ENCODE measurements around the gene PKNOX2.

Gene PKNOX2

DNA sequence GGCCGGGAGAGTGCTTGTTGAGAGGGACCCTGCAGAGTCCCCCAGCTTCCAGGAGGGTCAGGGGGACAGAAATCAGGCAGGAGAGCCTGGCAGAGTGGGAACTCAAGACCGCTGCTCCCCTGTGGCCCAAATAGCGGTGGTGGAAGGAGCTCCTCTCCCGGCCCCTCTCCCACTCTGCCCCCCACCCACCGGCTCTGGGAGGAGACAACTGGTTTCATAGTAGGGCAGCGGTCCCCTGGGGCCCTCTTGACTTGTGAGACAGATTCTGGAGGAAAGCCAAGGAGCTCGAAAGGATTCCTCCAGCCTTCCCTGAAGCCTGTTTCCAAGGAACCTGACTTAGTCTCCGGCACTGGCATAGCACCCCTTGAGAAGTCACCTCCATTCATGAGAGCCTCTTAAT lies 10.1 kb downstream of the PKNOX2 start:
- no peak for DNase-seq

DNA sequence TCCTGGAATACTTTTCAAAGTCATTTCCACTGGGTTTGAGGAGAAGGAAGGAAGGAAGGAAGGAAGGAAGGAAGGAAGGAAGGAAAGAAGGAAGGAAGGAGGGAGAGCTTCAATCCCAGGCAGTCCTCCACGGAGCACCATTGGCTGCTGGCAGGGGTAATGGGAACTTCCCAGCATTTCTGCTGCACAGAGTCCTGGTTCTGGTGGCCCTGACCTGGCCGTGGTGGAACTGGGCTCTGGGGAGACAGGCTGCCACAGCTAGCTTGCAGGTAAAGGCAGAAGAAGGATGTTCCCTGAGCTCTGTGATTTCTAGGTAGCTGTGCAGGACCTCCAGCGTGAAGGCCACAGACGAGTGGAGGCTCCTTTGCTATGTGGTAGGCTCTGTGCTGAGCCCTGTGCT lies 10.6 kb downstream of the PKNOX2 start:
- no peak for DNase-seq

DNA sequence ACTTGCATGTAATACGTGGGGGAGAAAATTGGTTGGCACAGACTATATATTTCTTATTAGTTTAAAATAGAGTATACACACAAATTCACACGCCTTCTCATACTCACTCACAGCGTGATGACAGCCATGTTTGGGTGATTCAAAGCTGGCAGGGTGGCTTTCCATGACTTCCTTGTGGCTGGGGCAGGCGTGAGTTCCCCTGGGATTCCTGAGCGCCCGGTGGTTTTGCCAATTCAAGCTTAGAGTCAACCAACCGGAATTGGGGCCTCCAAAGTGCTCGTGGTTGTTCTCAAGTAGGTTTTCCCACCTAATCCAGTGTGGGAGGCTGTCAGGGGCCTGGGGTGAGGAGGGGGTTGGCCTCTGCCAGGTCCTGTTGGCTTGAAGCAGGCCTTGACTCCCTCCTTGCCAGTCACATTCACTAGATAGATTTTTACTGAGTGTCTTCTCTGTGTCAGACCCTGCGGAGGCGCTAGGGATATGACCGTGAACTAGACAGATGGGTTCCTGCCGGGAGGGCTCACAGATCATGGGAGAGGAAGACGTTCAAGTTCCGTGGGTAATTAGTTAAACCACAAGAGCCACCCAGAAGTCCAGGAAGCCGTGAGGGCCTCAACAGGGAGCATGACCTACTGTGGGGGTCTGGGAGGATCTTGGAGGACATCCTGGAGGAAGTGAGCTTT lies 11.5 kb downstream of the PKNOX2 start:
- no peak for DNase-seq

DNA sequence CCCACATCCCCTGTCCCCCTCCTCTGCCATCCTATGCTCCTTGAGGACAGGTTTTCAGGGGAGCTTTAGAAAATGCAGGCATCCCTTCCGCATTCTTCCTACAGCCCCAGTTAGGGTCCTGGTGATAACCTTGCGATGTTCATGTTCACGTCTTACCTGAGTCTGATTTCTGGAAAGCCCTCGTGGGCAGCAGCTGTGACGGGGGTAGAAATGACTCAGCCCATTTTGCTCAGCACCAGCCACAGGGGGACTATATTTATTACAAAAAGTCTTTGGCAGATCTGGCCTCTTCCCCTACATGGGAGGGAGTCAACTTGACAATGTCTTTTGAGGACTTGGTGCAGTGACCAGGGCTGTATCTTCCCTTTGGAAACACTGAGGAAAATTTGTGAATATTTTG lies 12.3 kb downstream of the PKNOX2 start:
- DNase-seq: no peak

DNA sequence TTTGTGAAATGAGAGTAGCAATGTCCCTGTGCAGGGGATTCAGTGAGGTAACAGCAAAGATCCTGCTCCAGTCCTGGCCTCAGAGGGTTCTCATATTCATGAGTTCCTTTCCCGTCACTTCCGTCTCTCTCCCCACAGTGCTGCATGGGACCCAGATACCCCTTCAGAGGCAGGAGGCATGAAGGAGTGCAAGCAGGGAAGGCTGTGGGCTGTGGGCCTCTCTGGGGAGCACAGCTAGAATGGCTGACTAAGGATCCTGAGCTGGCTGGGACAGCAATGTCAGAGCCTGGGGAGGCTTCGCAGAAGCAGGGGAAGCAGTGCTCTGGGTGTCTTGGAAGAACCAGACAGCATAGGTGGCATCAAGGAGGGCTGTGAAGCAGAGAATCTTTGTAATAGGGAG lies 13.0 kb downstream of the PKNOX2 start:
- DNase-seq: no peak

DNA sequence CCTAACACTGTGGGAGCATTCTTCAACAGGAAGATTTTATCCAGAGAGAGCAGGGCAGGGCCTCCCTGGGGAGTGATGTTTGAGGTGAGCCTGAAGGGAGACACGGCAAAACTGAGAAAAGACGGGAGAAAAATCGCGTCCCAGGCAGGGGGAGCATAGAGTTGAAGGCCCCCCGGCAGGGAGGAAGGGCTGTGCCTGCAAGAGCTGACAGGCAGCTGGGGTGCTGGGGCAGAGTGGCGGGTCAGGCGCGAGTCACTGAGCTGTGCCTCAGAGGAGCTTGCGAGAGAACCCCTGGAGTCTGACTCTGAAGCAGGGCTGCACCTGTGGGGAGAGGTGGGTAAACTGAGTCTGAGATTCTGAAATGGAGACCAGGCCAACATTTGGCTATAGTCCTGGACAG lies 14.8 kb downstream of the PKNOX2 start:
- DNase-seq: no peak

DNA sequence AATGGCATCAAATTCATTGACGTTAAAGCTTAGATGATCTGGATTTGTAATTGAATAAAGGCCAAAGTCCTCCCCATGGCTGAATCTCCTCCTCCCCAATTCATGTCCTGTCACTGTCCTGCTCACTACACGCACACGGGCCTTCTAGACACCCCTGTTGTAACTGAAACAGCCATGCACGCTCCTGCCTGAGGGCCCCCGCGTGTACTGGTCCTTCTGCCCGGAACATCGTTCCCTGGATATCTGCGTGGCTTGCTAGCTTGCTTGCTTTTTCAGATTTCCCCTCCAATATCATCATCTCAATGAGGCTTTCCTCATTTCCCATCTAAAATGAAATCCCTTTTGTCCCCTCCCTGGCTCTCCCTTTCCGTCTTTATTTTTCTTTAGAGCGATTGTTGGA lies 15.3 kb downstream of the PKNOX2 start:
- DNase-seq: no peak

DNA sequence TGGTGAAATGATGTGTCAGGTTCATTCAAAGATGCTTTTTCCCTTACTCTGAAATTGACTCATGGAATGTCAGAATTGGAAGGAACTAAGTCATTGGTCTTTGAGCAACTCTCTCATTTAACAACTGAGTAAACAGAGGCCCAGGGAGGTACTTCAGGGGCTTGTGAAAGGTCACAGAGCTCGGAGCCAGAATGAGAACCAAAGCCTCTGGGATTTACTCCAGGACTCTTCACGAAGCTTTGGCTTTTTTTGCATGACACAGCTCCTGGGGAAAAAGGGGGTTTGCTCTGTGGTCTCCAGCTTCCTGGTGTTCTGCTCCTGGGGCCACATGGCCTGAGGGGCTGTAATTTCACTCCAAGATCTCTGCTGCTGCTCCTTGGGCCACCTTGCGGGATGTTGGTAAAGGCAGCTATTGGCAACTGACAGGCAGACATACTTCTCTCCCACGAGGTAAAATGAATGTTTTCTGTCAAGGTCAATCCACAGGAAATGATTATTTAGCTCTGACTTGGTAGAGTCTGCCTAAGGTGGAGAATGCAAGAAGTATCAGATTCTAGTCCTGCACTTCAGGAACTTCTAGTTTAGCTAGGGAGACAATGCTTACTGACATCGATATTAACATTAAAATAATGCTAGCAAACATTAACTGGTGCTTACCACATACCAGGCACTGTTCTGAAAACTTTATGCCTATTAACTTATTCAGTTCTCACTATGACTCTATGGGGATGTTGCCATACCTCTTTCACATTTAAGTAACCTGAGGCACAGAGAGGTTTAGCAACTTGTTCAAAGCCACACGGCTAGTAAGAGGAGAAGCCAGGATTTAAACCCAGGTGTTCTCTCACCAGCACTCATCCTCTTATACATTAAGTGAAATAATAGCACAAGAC lies 16.1 kb downstream of the PKNOX2 start:
- no peak for DNase-seq

DNA sequence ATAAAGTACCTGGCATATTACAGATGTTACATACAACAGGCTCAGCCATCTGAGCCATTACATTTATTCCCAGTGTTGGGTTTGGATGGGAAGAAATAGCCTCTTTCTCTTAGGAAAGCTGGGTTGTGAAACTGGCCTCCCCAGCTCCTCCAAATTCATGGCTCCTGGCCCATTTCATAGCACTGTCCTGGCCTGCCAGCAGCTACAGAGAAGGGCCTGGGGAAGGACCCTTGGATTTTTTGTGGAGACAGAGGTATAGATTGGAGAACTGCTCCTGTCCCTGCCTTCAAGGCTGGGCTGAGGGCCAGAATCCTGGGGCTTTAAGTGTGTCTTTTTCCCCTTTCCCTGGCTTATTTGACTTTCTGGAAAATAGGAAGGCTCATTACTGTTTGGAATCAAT lies 18.0 kb downstream of the PKNOX2 start:
- no peak for DNase-seq

DNA sequence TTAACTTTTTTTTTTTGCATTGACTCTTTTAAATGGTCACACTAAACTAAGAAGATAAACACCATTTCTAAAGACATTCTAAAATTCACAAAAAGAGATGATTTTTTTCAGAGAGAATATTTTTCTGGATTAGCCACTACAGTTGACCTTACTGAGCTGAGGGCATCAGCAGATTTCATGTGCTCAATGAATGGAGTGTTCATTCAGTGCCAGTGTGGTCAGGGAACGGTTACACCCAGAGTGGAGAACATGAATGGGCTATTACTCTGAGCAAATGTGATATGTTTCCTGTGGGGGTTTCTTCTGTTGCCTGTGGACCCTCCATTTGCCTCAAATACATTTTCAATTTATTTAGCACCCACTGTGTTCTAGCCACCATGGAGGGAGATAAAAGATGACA lies 19.1 kb downstream of the PKNOX2 start:
- DNase-seq: no peak

DNA sequence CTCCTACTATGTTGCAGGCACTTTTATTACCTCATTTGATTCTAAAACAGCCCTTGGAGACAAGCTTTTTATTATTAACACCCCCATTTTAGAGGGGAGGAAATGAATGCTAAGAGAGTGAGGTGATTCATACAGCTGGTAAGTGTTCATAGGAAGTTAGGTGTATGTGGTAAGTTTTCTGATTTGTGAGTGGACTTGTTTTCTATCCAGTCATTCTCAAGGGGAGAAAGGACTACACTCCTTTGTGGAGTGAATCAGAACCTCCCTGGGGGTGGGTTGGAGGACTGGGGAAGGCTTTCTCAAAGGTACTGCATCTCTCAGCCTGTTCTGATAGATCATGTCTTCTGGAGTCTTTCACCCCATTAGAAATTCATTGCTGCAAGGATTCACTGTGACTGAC lies 23.5 kb downstream of the PKNOX2 start:
- no peak for DNase-seq

DNA sequence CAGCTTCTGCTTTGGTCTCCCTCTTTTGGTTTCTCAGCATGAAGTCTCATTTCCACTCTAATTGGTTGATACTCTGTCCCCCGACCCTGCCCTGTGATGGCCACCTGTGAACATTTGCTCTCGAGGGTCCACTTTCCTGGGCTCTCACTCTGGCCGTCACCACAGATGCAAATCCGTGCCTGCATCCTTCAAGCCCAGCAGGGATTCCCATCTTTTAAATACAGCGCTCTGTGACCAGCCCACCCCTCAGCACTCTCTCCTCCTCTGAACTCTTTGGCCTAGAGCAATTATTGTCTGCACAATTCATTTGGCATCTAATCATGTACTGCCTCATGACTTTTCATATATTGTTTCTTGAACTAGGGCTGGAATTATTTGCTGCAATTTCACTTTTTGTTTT lies 26.0 kb downstream of the PKNOX2 start:
- no peak for DNase-seq

DNA sequence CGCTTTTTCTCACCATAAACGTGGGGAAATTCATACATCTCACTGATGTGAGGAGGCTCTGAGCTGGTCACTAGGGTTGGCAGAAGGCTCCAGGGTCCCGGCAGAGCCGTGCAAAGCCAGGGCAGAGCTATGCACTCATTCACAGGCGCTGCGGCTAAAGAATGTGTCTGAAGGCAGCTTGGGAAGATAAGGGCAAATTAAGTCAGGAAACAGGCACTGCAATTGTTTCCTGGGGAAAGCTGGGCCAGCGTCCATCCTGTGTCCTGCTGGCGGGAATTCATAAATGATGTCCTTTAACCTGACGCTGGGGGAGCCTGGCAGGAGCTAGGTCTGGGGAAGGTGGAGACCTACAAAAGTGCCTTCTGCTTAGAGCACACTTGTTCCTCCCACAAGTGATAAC lies 27.6 kb downstream of the PKNOX2 start:
- no peak for DNase-seq

DNA sequence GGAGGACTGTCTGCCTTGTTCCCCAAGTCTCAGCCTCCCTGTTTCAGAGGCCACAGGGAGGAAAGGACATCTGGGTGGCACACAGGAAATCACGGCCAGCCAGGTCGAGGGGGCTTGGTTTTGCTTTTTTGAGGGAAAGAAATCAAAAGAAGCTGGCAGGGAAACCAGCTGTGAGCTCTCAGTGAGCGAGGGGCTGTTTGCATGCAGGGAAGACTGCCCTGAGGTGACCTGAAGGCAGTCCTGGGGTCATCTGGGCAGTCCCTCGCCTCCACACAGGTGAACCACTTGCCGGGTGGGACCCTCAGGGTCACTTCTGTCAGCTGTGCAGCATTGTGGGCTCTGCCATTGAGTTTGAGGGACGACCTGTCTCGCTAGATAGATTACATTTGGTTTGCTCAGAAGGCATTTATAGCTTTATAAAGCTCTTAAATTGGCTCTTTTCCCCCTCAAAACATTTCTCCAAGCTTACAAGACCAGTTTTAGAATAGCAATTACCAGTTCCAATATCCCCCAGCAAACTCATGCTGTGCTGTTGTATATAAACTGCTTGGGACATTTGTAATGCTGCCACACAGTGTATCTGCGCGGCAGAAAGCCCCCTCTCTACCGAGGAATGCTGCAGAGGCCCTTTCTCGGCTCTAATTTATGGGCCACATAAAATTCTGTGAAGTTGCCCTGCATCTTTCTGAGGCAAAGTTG lies 28.3 kb downstream of the PKNOX2 start:
- DNase-seq: no peak

DNA sequence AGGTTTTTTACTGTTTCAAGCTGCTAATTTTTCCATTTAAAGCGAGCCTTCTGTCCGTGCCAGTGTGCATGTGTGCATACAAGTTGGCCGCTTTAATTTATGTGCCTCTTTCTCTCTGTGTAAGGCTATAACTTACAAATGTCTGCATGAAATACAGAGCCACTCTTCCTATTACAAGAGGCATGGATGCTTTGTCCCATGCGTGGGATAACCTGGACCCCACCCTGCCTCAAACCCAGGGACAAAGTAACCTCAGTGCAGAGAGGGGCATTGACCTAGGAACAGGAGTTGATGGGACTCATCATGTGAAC lies 28.8 kb downstream of the PKNOX2 start:
- DNase-seq: no peak

DNA sequence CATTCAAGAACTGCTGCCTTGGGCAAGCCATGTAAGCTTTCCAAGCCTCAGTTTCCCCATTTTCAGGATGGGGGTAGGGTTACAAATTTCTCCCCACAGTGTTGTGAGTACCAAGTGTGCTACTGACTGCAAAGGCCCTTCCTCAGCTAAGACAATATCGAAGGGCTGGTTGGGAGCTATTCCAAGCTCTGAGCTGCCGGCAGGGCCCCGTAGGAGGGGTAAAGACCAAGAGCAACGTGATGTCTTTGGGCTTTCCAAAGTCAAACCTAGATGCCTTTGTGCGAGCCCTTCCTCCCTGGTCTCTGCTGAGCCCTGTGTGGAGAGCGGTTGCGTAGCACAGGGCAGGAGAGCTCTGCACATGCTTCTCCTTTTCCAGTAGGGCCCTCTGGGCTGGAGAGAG lies 29.3 kb downstream of the PKNOX2 start:
- DNase-seq: no peak

DNA sequence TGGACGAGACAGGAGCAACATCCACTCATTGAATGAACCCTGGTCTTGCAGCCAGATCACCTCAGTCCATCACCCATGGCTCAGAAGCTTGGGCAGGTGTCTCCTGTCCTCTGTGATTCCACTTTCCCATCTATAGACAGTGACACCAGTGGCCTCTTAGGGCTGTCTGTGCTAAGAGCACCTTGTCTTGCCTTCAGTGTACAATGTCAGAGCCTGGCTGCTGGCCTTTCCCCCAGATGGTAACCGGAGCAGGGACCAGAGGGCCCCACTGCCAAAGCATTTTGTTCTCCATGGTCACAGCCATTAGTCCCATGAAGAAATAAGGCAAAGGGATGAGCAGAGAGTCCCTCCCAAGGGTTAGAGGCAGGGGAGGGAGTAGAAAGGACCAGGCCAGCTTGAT lies 35.4 kb downstream of the PKNOX2 start:
- no peak for DNase-seq

DNA sequence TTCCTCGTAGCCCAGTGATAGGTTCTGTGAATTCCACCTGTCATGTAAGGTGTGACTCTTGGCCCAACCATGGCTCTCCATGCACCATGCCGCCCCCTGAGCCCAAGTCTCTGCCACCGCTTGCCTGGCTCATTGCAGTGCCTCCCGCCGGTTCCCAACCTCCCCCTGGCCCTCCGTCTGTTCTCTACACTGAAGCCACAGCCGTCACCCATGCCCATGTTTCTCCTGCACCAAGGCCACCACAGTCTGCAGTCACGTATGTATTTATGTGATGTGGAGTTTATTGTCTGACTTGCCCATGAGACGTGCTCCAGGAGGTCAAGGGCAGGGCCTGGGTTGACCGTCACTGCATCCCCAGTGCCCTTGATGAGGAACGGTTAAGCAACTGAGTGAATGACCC lies 35.9 kb downstream of the PKNOX2 start:
- no peak for DNase-seq

DNA sequence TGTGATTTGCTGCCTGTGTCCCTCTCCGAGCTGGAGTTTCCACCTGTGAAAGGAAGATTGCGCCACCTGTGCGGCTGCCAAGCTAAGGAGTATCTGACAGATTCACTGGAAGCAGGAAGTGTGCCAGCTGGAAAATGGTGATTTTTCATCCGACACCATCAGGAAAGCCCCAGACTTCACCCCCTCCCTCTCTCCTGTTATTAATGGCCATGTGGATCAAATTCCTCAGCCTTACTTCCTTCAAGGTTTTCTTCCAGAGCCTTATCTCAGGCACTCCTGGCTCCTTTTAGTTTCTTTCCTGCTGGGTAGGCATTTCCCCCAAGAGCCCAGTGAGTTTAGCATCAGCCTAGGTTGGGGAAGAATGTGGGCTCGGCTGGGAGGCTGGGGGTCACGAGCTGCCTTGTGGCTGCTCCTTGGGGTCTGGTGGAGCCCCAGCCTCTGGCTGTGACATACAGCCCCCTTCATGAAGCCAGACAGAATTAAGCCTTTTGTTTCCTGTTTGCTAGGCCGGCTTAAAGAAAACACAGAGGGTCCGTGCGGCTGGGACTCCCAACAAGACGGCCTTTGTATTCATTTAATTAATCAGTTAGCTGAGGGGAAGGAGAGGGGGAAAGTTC lies 37.1 kb downstream of the PKNOX2 start:
- no peak for DNase-seq

DNA sequence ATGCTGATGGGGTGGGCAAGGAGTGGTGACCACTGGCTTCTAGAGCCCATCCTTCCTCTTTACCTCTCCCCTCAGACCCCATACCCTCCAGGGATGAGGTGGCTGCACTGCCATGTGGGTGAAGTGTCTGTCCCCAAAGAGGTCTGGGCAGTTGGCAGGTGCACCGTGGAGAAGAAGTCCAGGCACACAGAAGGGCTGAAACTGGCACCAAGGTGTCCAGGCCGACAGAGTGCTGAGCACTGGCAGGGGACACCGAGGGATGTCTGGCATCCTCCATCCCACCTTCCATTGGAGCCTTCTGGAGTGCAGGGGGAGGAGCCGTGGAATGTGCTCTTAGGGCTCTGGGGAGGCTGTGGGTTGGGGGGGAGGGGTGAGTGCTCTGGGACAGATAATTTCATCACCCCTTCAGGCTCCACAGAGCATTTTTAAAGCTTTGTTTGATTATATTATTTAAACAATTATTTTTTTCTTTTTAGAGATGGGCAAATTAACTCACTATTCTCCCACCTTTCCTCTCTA lies 37.9 kb downstream of the PKNOX2 start:
- DNase-seq: no peak

DNA sequence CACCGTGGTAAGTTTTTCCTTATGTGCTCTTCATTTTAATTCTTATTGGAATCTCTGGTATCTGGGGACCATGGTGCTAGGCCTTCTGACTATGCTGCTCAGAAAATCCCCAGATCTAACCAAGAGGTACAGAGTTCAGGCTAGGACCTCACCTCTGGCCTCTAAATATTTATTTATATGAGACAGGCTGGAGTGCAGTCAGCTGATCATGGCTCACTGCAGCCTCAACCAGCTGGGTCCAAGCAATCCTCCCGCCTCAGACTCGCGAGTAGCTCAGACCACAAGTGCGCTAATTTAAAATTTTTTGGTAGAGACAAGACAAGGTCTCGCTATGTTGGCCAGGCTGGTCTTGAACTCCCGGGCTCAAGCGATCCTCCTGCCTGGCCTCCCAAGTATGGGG lies 38.4 kb downstream of the PKNOX2 start:
- no peak for DNase-seq

DNA sequence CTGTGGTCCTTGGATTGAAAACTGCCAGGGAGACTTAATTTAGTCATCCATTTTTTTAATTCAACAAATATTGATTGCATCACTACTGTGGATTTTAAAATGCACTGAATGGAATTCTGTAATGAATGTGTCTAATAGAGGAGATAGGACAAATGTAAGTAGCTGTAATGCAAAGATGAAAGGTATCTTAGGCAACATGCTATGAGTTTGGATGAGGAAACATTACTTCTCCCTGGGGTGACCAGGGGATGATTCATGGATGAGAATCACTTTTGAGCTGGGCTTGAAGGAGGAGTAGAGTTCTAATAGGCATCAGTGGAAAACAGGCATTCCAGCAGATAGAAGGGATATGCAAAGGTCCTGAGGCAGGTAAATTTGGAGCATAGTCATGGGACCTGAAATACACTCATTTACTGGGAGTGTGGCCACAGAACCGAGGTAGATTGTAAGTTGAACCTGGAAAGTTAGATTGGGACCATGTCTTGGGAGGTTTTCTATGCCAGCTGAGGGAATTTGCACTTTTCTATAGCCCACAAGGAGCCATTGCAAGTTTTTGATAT lies 43.4 kb downstream of the PKNOX2 start:
- DNase-seq: no peak

DNA sequence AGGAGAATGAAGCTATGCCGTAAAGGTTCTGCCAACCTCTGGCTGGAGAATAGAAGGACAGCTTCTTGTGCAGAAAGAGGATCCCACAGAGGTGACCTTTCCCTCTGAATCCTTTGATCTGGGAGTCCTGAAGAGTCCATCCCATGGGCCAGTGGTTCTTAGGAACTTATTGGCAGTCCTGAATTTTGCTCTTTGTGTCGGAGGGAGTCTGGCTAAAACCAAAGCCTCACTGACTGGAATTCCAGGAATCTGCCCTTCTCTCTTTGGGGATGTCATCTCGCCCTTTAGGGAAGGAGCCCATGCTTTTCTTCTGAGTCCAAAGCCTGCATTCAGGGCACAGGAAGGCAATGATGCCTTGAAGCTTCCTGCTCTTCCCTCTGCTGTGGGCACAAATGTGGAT lies 45.5 kb downstream of the PKNOX2 start:
- no peak for DNase-seq
